VCaP (cell line): ENCODE measurements around the gene KCNN2.

Experiments
- H3K27ac ChIP-seq: fragments of 450-650 bp; 2 replicates; pipeline ENCODE4 v1.5.1; 2017
- TF ChIP-seq, protein P1 (sequence below): fragments of 450-650 bp; conservative IDR thresholded peaks from 2 replicates; pipeline ENCODE4 v1.5.1; 2017; ENCODE audit warnings: mild to moderate bottlenecking, moderate library complexity

KCNN2 gene

DNA sequence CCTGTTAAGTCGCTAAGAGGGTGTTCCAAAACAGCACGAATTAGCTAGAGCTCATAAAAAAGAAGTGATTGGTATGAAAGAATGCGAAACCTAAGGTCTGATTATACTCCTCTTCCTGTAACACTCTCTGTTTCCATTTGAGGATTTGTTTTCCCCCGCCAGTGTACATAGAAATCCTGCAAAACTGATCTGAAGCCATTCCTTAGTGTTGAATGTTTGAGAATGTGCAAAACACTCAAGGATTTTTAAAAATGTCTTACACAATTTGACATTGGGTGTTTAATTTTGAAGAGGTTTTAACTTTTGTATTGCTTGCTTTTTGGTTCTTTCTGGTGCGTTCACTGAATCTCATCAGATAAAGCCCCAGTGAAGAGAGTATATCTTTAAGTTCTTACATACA lies 105.3 kb downstream of the KCNN2 start:
- TF ChIP-seq, protein P1, sequence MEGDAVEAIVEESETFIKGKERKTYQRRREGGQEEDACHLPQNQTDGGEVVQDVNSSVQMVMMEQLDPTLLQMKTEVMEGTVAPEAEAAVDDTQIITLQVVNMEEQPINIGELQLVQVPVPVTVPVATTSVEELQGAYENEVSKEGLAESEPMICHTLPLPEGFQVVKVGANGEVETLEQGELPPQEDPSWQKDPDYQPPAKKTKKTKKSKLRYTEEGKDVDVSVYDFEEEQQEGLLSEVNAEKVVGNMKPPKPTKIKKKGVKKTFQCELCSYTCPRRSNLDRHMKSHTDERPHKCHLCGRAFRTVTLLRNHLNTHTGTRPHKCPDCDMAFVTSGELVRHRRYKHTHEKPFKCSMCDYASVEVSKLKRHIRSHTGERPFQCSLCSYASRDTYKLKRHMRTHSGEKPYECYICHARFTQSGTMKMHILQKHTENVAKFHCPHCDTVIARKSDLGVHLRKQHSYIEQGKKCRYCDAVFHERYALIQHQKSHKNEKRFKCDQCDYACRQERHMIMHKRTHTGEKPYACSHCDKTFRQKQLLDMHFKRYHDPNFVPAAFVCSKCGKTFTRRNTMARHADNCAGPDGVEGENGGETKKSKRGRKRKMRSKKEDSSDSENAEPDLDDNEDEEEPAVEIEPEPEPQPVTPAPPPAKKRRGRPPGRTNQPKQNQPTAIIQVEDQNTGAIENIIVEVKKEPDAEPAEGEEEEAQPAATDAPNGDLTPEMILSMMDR: no peak
- H3K27ac ChIP-seq: peak overlapping the region; percentile 85

GRCh38 chr5:114467729-114468128 lies 105.9 kb downstream of the KCNN2 start:
- peak overlapping the region; percentile 85 for H3K27ac ChIP-seq
- TF ChIP-seq, protein P1: no peak

DNA sequence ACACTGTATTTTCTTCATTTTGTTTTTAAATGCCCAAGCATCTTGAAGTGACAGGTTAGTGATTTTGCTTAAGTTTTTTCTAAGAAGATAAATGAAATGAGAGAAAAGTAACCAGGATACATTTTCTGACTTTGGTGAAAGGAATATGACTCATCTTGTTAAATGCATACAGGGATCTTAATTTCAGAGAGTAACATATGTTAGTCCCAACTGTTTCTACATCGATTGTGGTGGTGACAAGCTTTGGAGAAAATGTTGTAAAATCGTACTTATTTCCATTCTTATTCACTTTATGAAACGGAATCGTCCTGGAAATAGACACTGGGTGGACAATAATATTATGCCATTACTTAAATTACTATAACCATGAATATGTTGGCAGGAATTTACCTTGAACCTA lies 107.5 kb downstream of the KCNN2 start:
- peak overlapping the region; percentile 85; the same call in 1 of the 2 replicates for H3K27ac ChIP-seq
- TF ChIP-seq, protein P1: no peak

DNA sequence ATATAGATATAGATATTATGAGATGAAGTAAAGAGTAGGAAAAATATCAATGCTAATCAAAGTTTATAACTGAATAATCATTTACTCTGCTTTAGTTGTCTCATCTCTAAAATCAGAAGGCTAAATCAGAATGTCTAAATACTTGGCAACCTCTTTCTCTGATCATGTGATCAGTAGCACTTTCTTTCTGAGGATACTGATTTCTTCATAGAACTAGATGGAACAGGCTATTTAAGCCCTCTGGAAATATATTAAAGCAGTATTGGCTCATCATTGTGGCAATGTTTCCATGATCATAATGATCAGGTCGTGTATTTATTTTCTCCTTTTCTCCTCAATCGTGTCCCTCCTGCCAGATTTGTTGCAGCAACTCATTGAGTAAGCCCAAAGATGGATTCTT lies 109.7 kb downstream of the KCNN2 start:
- TF ChIP-seq, protein P1: no peak
- H3K27ac ChIP-seq: peak overlapping the region; percentile 85

GRCh38 chr5:114473541-114473940 lies 111.7 kb downstream of the KCNN2 start:
- peak overlapping the region; percentile 85 for H3K27ac ChIP-seq

GRCh38 chr5:114477816-114478334 lies 116.0 kb downstream of the KCNN2 start:
- TF ChIP-seq, protein P1: no peak
- no peak overlapping the region; the same call in 1 of the 2 replicates for H3K27ac ChIP-seq

More at GRCh38 chr5:114473541-114473940, 111.7 kb downstream of the KCNN2 start:
- TF ChIP-seq, protein P1: no peak

GRCh38 chr5:114500756-114501155 lies 138.9 kb downstream of the KCNN2 start:
- TF ChIP-seq, protein P1: no peak

More at GRCh38 chr5:114500756-114501155, 138.9 kb downstream of the KCNN2 start:
- no peak overlapping the region for H3K27ac ChIP-seq
